ENCODE data around the gene DDOST.

Gene DDOST

DNA sequence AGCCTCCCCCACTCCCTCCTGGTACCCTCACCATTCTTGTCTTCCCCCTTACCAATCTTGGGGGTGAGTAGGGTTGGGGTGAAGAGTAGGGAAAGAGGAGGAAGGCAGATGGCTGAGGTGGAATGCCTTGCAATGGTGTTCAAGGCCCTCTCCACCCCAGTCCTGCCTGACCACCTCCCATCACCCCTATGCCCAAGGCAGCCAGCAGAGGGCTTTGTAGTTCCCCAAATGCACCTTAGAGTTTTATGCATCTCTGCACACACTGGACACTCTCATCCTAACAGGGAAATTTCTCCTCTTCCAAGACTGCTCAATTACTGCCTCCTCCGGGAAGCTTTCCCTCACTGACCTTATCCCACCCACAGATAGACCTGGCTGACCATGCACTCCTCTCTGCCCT is 41.2 kb upstream of the DDOST start:
- Histone ChIP-seq H3K27ac (ENCODE audit: low read depth, low read length) (no peak overlapping the region), H3F3A (ENCODE audit: insufficient read depth) (no peaks in the 10 kb centered on the region)

GRCh38 chr1:20701847-20702246 is 40.7 kb upstream of the DDOST start:
- no peaks in the 10 kb centered on the region for H4K20me1 ChIP-seq (ENCODE audit: low read depth, low read length)
- no peak overlapping the region for H3K9ac ChIP-seq (ENCODE audit: low read length)
- no peak overlapping the region for H2AFZ ChIP-seq (ENCODE audit: low read depth, low read length, severe bottlenecking)
- no peak overlapping the region for H3K4me3 ChIP-seq (ENCODE audit: insufficient read depth, low read length, poor library complexity, severe bottlenecking)
- H3K4me2 ChIP-seq (ENCODE audit: low read depth, low read length, poor library complexity, severe bottlenecking) = no peak overlapping the region
- H3K9me3 ChIP-seq (ENCODE audit: insufficient read depth, low read length) = no peaks in the 10 kb centered on the region
- H3F3A ChIP-seq (ENCODE audit: insufficient read depth) = no peaks in the 10 kb centered on the region
- no peaks in the 10 kb centered on the region for H3K9me2 ChIP-seq (replicated peaks; ENCODE audit: insufficient read depth, low read length)
- H3K27me3 ChIP-seq (ENCODE audit: low read length) = no peaks in the 10 kb centered on the region
- TF ChIP-seq, protein P1, sequence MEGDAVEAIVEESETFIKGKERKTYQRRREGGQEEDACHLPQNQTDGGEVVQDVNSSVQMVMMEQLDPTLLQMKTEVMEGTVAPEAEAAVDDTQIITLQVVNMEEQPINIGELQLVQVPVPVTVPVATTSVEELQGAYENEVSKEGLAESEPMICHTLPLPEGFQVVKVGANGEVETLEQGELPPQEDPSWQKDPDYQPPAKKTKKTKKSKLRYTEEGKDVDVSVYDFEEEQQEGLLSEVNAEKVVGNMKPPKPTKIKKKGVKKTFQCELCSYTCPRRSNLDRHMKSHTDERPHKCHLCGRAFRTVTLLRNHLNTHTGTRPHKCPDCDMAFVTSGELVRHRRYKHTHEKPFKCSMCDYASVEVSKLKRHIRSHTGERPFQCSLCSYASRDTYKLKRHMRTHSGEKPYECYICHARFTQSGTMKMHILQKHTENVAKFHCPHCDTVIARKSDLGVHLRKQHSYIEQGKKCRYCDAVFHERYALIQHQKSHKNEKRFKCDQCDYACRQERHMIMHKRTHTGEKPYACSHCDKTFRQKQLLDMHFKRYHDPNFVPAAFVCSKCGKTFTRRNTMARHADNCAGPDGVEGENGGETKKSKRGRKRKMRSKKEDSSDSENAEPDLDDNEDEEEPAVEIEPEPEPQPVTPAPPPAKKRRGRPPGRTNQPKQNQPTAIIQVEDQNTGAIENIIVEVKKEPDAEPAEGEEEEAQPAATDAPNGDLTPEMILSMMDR (IDR thresholded peaks at IDR 0.05; ENCODE audit: insufficient read depth, low read length, poor library complexity, severe bottlenecking) = no peak
- TF ChIP-seq EZH2phosphoT487 (conservative IDR thresholded peaks at IDR 0.05; ENCODE audit: low read length) = no peak
- no peaks in the 10 kb centered on the region for H3K79me2 ChIP-seq (ENCODE audit: insufficient read depth, low read length)
- no peaks in the 10 kb centered on the region for H3K36me3 ChIP-seq (ENCODE audit: low read length)
- no peak overlapping the region for H3K27ac ChIP-seq (ENCODE audit: low read depth, low read length)

More for the DNA sequence above, 41.2 kb upstream of the DDOST start:
- H3K4me2 ChIP-seq (ENCODE audit: low read depth, low read length, poor library complexity, severe bottlenecking) = no peak overlapping the region
- H3K9ac ChIP-seq (ENCODE audit: low read length) = no peak overlapping the region
- no peaks in the 10 kb centered on the region for H3K27me3 ChIP-seq (ENCODE audit: low read length)
- no peaks in the 10 kb centered on the region for H3K9me3 ChIP-seq (ENCODE audit: insufficient read depth, low read length)
- H2AFZ ChIP-seq (ENCODE audit: low read depth, low read length, severe bottlenecking) = no peak overlapping the region
- TF ChIP-seq, protein P1 (IDR thresholded peaks at IDR 0.05; ENCODE audit: insufficient read depth, low read length, poor library complexity, severe bottlenecking) = no peak
- TF ChIP-seq EZH2phosphoT487 (conservative IDR thresholded peaks at IDR 0.05; ENCODE audit: low read length) = no peak
- H3K9me2 ChIP-seq (replicated peaks; ENCODE audit: insufficient read depth, low read length) = no peaks in the 10 kb centered on the region
- H3K79me2 ChIP-seq (ENCODE audit: insufficient read depth, low read length) = no peaks in the 10 kb centered on the region
- H4K20me1 ChIP-seq (ENCODE audit: low read depth, low read length) = no peaks in the 10 kb centered on the region
- H3K4me3 ChIP-seq (ENCODE audit: insufficient read depth, low read length, poor library complexity, severe bottlenecking) = no peak overlapping the region
- no peaks in the 10 kb centered on the region for H3K36me3 ChIP-seq (ENCODE audit: low read length)

DNA sequence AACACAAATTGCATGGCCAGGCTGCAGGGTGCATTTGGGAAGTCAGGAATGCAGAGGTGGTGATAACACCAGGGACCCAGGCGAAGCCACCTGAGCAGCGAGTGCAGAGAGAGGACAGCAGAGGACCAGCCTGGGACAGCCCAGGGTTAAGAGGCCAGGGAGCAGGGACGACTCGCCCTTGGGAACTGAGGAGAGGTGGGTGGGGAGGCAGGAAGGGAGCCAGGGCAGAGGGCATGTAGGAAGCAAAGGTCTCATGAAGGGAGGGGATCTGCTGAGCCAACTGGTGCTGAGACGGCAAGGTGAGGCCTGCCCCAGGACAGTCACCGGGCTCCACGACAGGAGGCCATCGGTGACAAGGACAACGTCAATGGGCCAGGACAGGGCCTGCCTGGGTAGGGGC is 40.3 kb upstream of the DDOST start:
- Histone ChIP-seq H3K36me3 (ENCODE audit: low read length) (no peaks in the 10 kb centered on the region), H3K9ac (ENCODE audit: low read length) (no peak overlapping the region), H3K9me2 (replicated peaks; ENCODE audit: insufficient read depth, low read length) (no peaks in the 10 kb centered on the region), H4K20me1 (ENCODE audit: low read depth, low read length) (no peaks in the 10 kb centered on the region), H3K9me3 (ENCODE audit: insufficient read depth, low read length) (no peaks in the 10 kb centered on the region), H3K4me2 (ENCODE audit: low read depth, low read length, poor library complexity, severe bottlenecking) (no peak overlapping the region), H2AFZ (ENCODE audit: low read depth, low read length, severe bottlenecking) (no peak overlapping the region), H3K79me2 (ENCODE audit: insufficient read depth, low read length) (no peaks in the 10 kb centered on the region), H3K27me3 (ENCODE audit: low read length) (no peaks in the 10 kb centered on the region), H3F3A (ENCODE audit: insufficient read depth) (no peaks in the 10 kb centered on the region), H3K4me3 (ENCODE audit: insufficient read depth, low read length, poor library complexity, severe bottlenecking) (no peak overlapping the region), H3K27ac (ENCODE audit: low read depth, low read length) (no peak overlapping the region)
- TF ChIP-seq EZH2phosphoT487 (conservative IDR thresholded peaks at IDR 0.05; ENCODE audit: low read length) = no peak
- TF ChIP-seq, protein P1 (IDR thresholded peaks at IDR 0.05; ENCODE audit: insufficient read depth, low read length, poor library complexity, severe bottlenecking) = no peak

Measured in SU-DHL-6 (cell line).